Endothelial cell of umbilical vein (primary cell): ENCODE measurements around the gene CRACR2B. TPM values are rescaled to one million over a fixed set of nuclear protein-coding genes. Genes with fewer than 3 reads are reported as not detected.
A peak's percentile ranks its signal among the peaks of the same experiment; 100 is the strongest.

Experiments used
- BruUV-seq: library from RNA; stranded (reverse); fragments of 400-500 nt; replicated peaks from 2 replicates; lab custom pipeline; 2021; lab: Mats Ljungman, UMichigan
- CTCF ChIA-PET: fragments of 300-600, 350-600 bp; sonication (Branson Sonifier 250); formaldehyde crosslinking; loops from one replicate; lab custom pipeline; 2021; ENCODE audit warnings: antibody characterized with exemption, inconsistent platforms; lab: Charles Lee
- POLR2A ChIA-PET: fragments of 300-600, 350-600 bp; sonication (Branson Sonifier 250); formaldehyde crosslinking; loops from one replicate; lab custom pipeline; 2021; ENCODE audit warnings: antibody characterized with exemption, inconsistent platforms; lab: Charles Lee
- DNase-seq: peaks from one replicate; pipeline ENCODE4 v3.0.0-alpha.2; 2011; ENCODE audit warnings: low read depth, low spot score
- FAIRE-seq: peaks from 2 replicates; lab custom pipeline; 2011; peaks lifted over from hg19 to GRCh38; lab: Jason Lieb, UNC
- H2AFZ ChIP-seq: 2 replicates; pipeline ENCODE4 v1.6.0; 2012; ENCODE audit warnings: low read depth, low read length, control low read depth, inconsistent platforms
- H3K27ac ChIP-seq: 2 replicates; pipeline ENCODE4 v1.5.1; 2011; ENCODE audit warnings: low read depth, mild to moderate bottlenecking, control low read depth, low read length, moderate library complexity; ENCODE audit not compliant: insufficient read depth
- H3K27me3 ChIP-seq, 2 experiments: 2 replicates each; pipeline versions ENCODE4 v1.6.0 to v1.6.1; 2011; ENCODE audit warnings: low read length in 2 of 2, mixed read lengths in 1 of 2; ENCODE audit not compliant: control insufficient read depth in 2 of 2, insufficient read depth in 2 of 2
- H3K36me3 ChIP-seq, 2 experiments: 2 replicates in 1 of 2; 3 replicates in 1 of 2; pipeline ENCODE4 v1.5.1; 2011; ENCODE audit warnings: low read length in 2 of 2, mild to moderate bottlenecking in 1 of 2, moderate library complexity in 1 of 2; ENCODE audit not compliant: control insufficient read depth in 2 of 2, insufficient read depth in 2 of 2; ENCODE audit errors: extremely low read depth in 1 of 2
- H3K4me1 ChIP-seq: 3 replicates; pipeline ENCODE4 v1.5.1; 2011; ENCODE audit warnings: mild to moderate bottlenecking, low read length; ENCODE audit not compliant: control insufficient read depth, insufficient read depth; ENCODE audit errors: extremely low read depth
- H3K4me2 ChIP-seq: 2 replicates; pipeline ENCODE4 v1.6.1; 2011; ENCODE audit warnings: low read length, control low read depth, mixed read lengths; ENCODE audit not compliant: insufficient read depth
- H3K4me3 ChIP-seq, 3 experiments: fragments of 200-600 bp in 1 of 3; sonication (generic), shearing (Covaris generic) in 1 of 3; replicated peaks in 1 of 3; 2 replicates each; pipeline ENCODE4 v1.5.1; 2011 to 2016; ENCODE audit warnings: control low read depth in 3 of 3, low read length in 3 of 3, mild to moderate bottlenecking in 2 of 3, inconsistent platforms in 1 of 3, low read depth in 1 of 3, moderate library complexity in 1 of 3; ENCODE audit not compliant: insufficient read depth in 1 of 3
- H3K79me2 ChIP-seq: 2 replicates; pipeline ENCODE4 v1.6.0; 2012; ENCODE audit warnings: low read length, inconsistent platforms; ENCODE audit not compliant: control insufficient read depth, insufficient read depth
- H3K9ac ChIP-seq: replicated peaks from 2 replicates; pipeline ENCODE3; 2011; ENCODE audit warnings: low read length, control low read depth; ENCODE audit not compliant: insufficient read depth; ENCODE audit errors: extremely low read depth
- H3K9me1 ChIP-seq: replicated peaks from 3 replicates; pipeline ENCODE4 v1.6.0; 2011; ENCODE audit warnings: mild to moderate bottlenecking, low read length; ENCODE audit not compliant: control insufficient read depth, insufficient read depth; ENCODE audit errors: extremely low read depth
- H3K9me3 ChIP-seq: replicated peaks from 2 replicates; pipeline ENCODE4 v1.5.1; 2012; ENCODE audit warnings: low read length, inconsistent platforms; ENCODE audit not compliant: control insufficient read depth, insufficient read depth
- H4K20me1 ChIP-seq: replicated peaks from 2 replicates; pipeline ENCODE3; 2011; ENCODE audit warnings: mild to moderate bottlenecking, low read length; ENCODE audit not compliant: control insufficient read depth, insufficient read depth; ENCODE audit errors: extremely low read depth
- CTCF ChIP-seq, 2 donors: IDR thresholded peaks; 1 replicate in 1 of 2; 2 replicates in 1 of 2; pipeline ENCODE4 v1.5.1; 2011; ENCODE audit warnings: low read length in 2 of 2, mild to moderate bottlenecking in 2 of 2, moderate library complexity in 2 of 2, control low read depth in 1 of 2, inconsistent platforms in 1 of 2, low read depth in 1 of 2; ENCODE audit not compliant: insufficient read depth in 1 of 2; ENCODE audit errors: extremely low read depth in 1 of 2
- JUN ChIP-seq: IDR thresholded peaks from 2 replicates; pipeline ENCODE4 v1.6.1; 2011; ENCODE audit warnings: borderline replicate concordance, low read depth; ENCODE audit not compliant: insufficient read length, insufficient read depth
- MAX ChIP-seq: IDR thresholded peaks from 2 replicates; pipeline ENCODE4 v1.6.1; 2011; ENCODE audit not compliant: insufficient read depth, insufficient read length
- MYC ChIP-seq: IDR thresholded peaks from one replicate; pipeline ENCODE4 v1.6.1; 2011; ENCODE audit warnings: mild to moderate bottlenecking, low read depth, low read length
- POLR2A ChIP-seq: IDR thresholded peaks from 2 replicates; pipeline ENCODE4 v1.6.1; 2012; ENCODE audit warnings: low read depth, mild to moderate bottlenecking, control low read depth, low read length
- POLR2AphosphoS5 ChIP-seq: IDR thresholded peaks from 2 replicates; pipeline ENCODE4 v1.6.1; 2012; ENCODE audit warnings: low read depth, mild to moderate bottlenecking, control low read depth, low read length, moderate library complexity; ENCODE audit not compliant: insufficient read depth
- dilution Hi-C: fragments of 300-500 bp; cut with MboI; formaldehyde crosslinking; loops from one replicate; pipeline ENCODE4 v1.15.0; 2019; ENCODE audit warnings: low sequenced_read_pairs; ENCODE audit not compliant: extremely low pct_ligation_motif_present
- intact Hi-C: fragments of 100-400 bp; cut with micrococcal nuclease; formaldehyde crosslinking; loops from one replicate; pipeline ENCODE4 v1.10.0; 2022
- polyA plus RNA-seq, 4 experiments: library from polyadenylated mRNA; depleted of rRNA in 3 of 4; stranded (reverse) in 3 of 4; unstranded in 1 of 4; fragments of >200 nt; gene quantifications; 2 replicates each; pipeline versions ENCODE4 v1.2.1 to v1.2.3, GENCODE V29; 2011 to 2012; ENCODE audit warnings: missing spikeins in 1 of 4
- total RNA-seq: library from RNA; stranded (reverse); gene quantifications from 2 replicates; pipeline ENCODE4 v1.2.3, GENCODE V29; 2021

Gene CRACR2B
- total and polyA plus RNA-seq, 2 donors (not counting 3 experiments of a cell fraction or from before 2014, with no cell fraction given): 8.4 to 9.3 TPM

- FAIRE-seq (no peak), DNase-seq (no peak)
- Histone ChIP-seq H3K4me1 (peaks cover 34% of the 10 kb centered on the region), H4K20me1 (no peaks in the 10 kb centered on the region), H3K79me2 (peaks cover 4% of the 10 kb centered on the region), H3K27me3 (no peaks in the 10 kb centered on the region), H3K9me1 (no peaks in the 10 kb centered on the region), H3K4me3 (peak overlapping the region; percentile 2 to 23 (median 19)), H2AFZ (peak overlapping the region; percentile 52), H3K36me3 (peaks cover 4 to 13% of the 10 kb centered on the region in 2 experiments), H3K9me3 (no peaks in the 10 kb centered on the region), H3K9ac (no peak overlapping the region), H3K4me2 (peak overlapping the region; percentile 37), H3K27ac (no peak overlapping the region)
- intact Hi-C loops (no loop called here), dilution Hi-C loops (no loop called here)
- POLR2A ChIA-PET: no interaction called here
- no peak for TF ChIP-seq MAX
- TF ChIP-seq POLR2AphosphoS5: no peak
- TF ChIP-seq CTCF (IDR thresholded peaks at IDR 0.05; ENCODE audit: extremely low read depth in 1 of 2, insufficient read depth in 1 of 2, low read depth in 1 of 2, low read length in 2 of 2): no peak
- CTCF ChIA-PET: no interaction called here
- BruUV-seq: no TSS peak
These were observed 928 bp upstream of the CRACR2B start for GRCh38 chr11:826836-827145.

GRCh38 chr11:827146-827896 is 398 bp upstream of the CRACR2B start:
- Histone ChIP-seq H3K4me1 (peaks cover 38% of the 10 kb centered on the region), H4K20me1 (no peaks in the 10 kb centered on the region), H3K9me1 (no peaks in the 10 kb centered on the region), H3K9ac (no peak overlapping the region), H3K4me3 (peak overlapping the region; percentile 2 to 23 (median 19)), H3K9me3 (no peaks in the 10 kb centered on the region), H3K36me3 (peaks cover 4 to 11% of the 10 kb centered on the region in 2 experiments), H3K79me2 (peaks cover 1% of the 10 kb centered on the region), H3K27ac (no peak overlapping the region), H2AFZ (peak overlapping the region; percentile 52), H3K27me3 (no peaks in the 10 kb centered on the region), H3K4me2 (peak overlapping the region; percentile 37)
- CTCF ChIA-PET: no interaction called here
- FAIRE-seq (no peak), DNase-seq (no peak)
- dilution Hi-C loops (no loop called here), intact Hi-C loops (no loop called here)
- POLR2A ChIA-PET: no interaction called here
- TF ChIP-seq MYC: no peak
- TF ChIP-seq POLR2A: peak; percentile 5
- TF ChIP-seq JUN: no peak
- no peak for TF ChIP-seq POLR2AphosphoS5
- BruUV-seq: no TSS peak
